22Rv1 (cell line): Measurements from ENCODE around the gene RAD23B.

Source experiments
- ZFX ChIP-seq: fragments of 450-650 bp; IDR thresholded peaks from 2 replicates; pipeline ENCODE4 v1.6.1; 2017; ENCODE audit warnings: antibody characterized with exemption, borderline replicate concordance
- TF ChIP-seq, protein P1 (sequence below): fragments of 450-650 bp; IDR thresholded peaks from 2 replicates; pipeline ENCODE4 v1.5.1; 2017; ENCODE audit warnings: mild to moderate bottlenecking

DNA sequence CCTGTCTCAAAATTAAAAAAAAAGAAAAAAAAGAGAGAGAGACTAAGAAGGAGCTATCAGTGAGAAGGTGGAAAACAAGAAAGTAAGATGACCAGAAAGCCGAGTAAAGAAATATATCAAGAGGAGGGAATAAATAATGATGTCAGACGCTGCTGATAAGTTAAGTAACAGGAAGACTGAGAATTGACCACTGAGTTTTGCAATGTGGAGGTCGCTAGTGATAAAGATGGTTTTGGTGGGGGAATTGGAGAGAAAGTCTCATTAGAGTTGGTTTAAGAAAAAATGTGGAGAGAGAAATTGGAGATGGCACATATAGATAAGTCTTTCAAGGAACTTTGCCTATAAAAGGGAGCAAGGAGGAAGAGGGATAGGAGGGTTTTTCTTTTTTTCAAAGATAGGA lies 91.9 kb downstream of the RAD23B start:
- TF ChIP-seq, protein P1, sequence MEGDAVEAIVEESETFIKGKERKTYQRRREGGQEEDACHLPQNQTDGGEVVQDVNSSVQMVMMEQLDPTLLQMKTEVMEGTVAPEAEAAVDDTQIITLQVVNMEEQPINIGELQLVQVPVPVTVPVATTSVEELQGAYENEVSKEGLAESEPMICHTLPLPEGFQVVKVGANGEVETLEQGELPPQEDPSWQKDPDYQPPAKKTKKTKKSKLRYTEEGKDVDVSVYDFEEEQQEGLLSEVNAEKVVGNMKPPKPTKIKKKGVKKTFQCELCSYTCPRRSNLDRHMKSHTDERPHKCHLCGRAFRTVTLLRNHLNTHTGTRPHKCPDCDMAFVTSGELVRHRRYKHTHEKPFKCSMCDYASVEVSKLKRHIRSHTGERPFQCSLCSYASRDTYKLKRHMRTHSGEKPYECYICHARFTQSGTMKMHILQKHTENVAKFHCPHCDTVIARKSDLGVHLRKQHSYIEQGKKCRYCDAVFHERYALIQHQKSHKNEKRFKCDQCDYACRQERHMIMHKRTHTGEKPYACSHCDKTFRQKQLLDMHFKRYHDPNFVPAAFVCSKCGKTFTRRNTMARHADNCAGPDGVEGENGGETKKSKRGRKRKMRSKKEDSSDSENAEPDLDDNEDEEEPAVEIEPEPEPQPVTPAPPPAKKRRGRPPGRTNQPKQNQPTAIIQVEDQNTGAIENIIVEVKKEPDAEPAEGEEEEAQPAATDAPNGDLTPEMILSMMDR, result no peak
- no peak for TF ChIP-seq ZFX
